ENCODE results near the gene ADAMTS10. TPM values are rescaled to one million over a fixed set of nuclear protein-coding genes. Genes with fewer than 3 reads are reported as not detected.
"Not testable (repeated sequence)": the region's sequence is repeated elsewhere in the genome, so short reads cannot be mapped to it uniquely, and the experiment has no call there.

Gene ADAMTS10
- total RNA-seq, 4 donors from 2014 or later, result 2.0 to 8.8 (median 3.6) TPM

DNA sequence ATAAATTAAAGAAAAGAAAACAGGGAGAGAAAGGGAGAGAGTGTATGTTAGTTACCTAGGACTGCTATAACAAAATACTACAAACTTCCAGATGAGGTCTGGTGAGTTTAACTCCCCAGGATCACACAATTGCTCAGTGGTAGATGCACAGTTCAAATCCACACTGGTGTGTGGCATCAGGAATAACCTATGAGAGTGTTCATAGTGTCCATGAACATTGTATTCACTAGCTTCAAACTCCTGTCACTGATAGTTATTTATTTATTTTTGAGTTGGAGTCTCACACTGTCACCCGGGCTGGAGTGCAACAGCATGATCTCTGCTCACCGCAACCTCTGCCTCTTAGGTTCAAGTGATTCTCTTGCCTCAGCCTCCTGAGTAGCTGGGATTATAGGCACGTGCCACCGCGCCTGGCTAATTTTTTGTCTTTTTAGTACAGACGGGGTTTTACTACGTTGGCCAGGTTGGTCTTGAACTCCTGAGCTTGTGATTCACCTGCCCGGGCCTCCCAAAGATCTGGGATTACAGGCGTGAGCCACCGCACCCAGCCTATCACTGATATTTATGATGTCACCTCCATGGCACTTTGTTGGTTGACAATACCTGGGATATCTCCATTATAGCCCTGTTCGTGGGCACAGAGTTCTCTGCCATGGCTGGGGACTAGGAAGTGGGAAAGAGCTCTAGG is 19.6 kb upstream of the ADAMTS10 start, which contains the start of gene NFILZ:
Gene NFILZ, plus strand, starts transcription at position 638 of the 688 bp plus-strand sequence. CDS start 46,133 bp downstream, outside the sequence.
- H3K27ac ChIP-seq, result peak within 1 kb of the TSS in 2 of 4 donors; percentile 68 to 70
- intact Hi-C loops (cut with DNase I), result no loop called here

GRCh38 chr19:8629184-8629583 is 18.7 kb upstream of the ADAMTS10 start:
- no peak overlapping the region for H3K4me3 ChIP-seq
- peaks cover 0 to 9% (median 0%) of the 10 kb centered on the region in 3 donors for H3K9me3 ChIP-seq
- H3K36me3 ChIP-seq, result no peaks in the 10 kb centered on the region
- 79 to 88% methylated on average over 2 of the region's 2 CpGs for WGBS, 2 donors
- H3K27ac ChIP-seq, result no peak overlapping the region
- intact Hi-C loops (cut with DNase I), result no loop called here
- TF ChIP-seq, protein P1, sequence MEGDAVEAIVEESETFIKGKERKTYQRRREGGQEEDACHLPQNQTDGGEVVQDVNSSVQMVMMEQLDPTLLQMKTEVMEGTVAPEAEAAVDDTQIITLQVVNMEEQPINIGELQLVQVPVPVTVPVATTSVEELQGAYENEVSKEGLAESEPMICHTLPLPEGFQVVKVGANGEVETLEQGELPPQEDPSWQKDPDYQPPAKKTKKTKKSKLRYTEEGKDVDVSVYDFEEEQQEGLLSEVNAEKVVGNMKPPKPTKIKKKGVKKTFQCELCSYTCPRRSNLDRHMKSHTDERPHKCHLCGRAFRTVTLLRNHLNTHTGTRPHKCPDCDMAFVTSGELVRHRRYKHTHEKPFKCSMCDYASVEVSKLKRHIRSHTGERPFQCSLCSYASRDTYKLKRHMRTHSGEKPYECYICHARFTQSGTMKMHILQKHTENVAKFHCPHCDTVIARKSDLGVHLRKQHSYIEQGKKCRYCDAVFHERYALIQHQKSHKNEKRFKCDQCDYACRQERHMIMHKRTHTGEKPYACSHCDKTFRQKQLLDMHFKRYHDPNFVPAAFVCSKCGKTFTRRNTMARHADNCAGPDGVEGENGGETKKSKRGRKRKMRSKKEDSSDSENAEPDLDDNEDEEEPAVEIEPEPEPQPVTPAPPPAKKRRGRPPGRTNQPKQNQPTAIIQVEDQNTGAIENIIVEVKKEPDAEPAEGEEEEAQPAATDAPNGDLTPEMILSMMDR (IDR thresholded peaks at IDR 0.05), result no peak
- no peak for TF ChIP-seq POLR2A (IDR thresholded peaks at IDR 0.05)
- DNase-seq, result no peak
- no peaks in the 10 kb centered on the region for H3K27me3 ChIP-seq
- H3K4me1 ChIP-seq, result no peaks in the 10 kb centered on the region

More for the DNA sequence above, 19.6 kb upstream of the ADAMTS10 start, which contains the start of gene NFILZ:
- WGBS, 2 donors, result 86 to 92% methylated on average over 9 to 10 of the region's 11 CpGs
- no peak for DNase-seq
- Histone ChIP-seq H3K36me3 (no peaks in the 10 kb centered on the region), H3K9me3 (peaks cover 0 to 9% (median 0%) of the 10 kb centered on the region in 3 donors), H3K4me3 (no peak within 1 kb of the TSS), H3K4me1 (no peaks in the 10 kb centered on the region), H3K27me3 (no peaks in the 10 kb centered on the region)
- no peak for TF ChIP-seq POLR2A (IDR thresholded peaks at IDR 0.05)
- TF ChIP-seq, protein P1 (IDR thresholded peaks at IDR 0.05), result no peak

- Histone ChIP-seq H3K27me3 (no peaks in the 10 kb centered on the region), H3K27ac (no peak overlapping the region), H3K36me3 (no peaks in the 10 kb centered on the region), H3K4me1 (no peaks in the 10 kb centered on the region), H3K9me3 (peaks cover 0 to 9% (median 0%) of the 10 kb centered on the region in 3 donors), H3K4me3 (no peak overlapping the region)
- intact Hi-C loops (cut with DNase I), result no loop called here
- WGBS, 2 donors, result 72 to 73% methylated on average over 8 of the region's 8 CpGs
- TF ChIP-seq POLR2A (IDR thresholded peaks at IDR 0.05), result no peak
- TF ChIP-seq, protein P1 (IDR thresholded peaks at IDR 0.05), result no peak
- DNase-seq, result no peak
Observed at GRCh38 chr19:8626842-8627241, 16.3 kb upstream of the ADAMTS10 start.

- DNase-seq; H3K27me3 ChIP-seq; H3K9me3 ChIP-seq; H3K36me3 ChIP-seq; H3K27ac ChIP-seq; H3K4me1 ChIP-seq; intact Hi-C loops (cut with DNase I); H3K4me3 ChIP-seq: not testable (repeated sequence)
- WGBS, 2 donors, result 33 to 50% methylated on average over 3 to 4 of the region's 4 CpGs
Observed at GRCh38 chr19:8622886-8623285, 12.4 kb upstream of the ADAMTS10 start.

- no peaks in the 10 kb centered on the region for H3K36me3 ChIP-seq
- H3K9me3 ChIP-seq, result no peaks in the 10 kb centered on the region
- H3K27ac ChIP-seq, result no peak overlapping the region
- H3K27me3 ChIP-seq, result peaks cover 0 to 11% (median 0%) of the 10 kb centered on the region in 4 donors
- WGBS, 2 donors, result 39 to 41% methylated on average over 8 of the region's 8 CpGs
- no peak for TF ChIP-seq POLR2A (IDR thresholded peaks at IDR 0.05)
- TF ChIP-seq, protein P1 (IDR thresholded peaks at IDR 0.05), result no peak
- no peaks in the 10 kb centered on the region for H3K4me1 ChIP-seq
- DNase-seq, result no peak
- intact Hi-C loops (cut with DNase I), result no loop called here
- H3K4me3 ChIP-seq, result no peak overlapping the region
Observed at GRCh38 chr19:8618751-8619150, 8.2 kb upstream of the ADAMTS10 start.

Data from esophagus squamous epithelium (tissue), 5 donors.